Endothelial cell of umbilical vein (primary cell): ENCODE measurements around the gene SHISA6.

ENCODE experiments used
- CTCF ChIP-seq, 2 donors: IDR thresholded peaks; 1 replicate in 1 of 2; 2 replicates in 1 of 2; pipeline ENCODE4 v1.5.1; 2011; ENCODE audit warnings: low read length in 2 of 2, mild to moderate bottlenecking in 2 of 2, moderate library complexity in 2 of 2, control low read depth in 1 of 2, inconsistent platforms in 1 of 2, low read depth in 1 of 2; ENCODE audit not compliant: insufficient read depth in 1 of 2; ENCODE audit errors: extremely low read depth in 1 of 2
- EZH2 ChIP-seq: IDR thresholded peaks from 2 replicates; pipeline ENCODE4 v1.6.1; 2012; ENCODE audit warnings: borderline replicate concordance, low read depth, mild to moderate bottlenecking, moderate library complexity, low read length, inconsistent platforms; ENCODE audit not compliant: severe bottlenecking
- JUN ChIP-seq: IDR thresholded peaks from 2 replicates; pipeline ENCODE4 v1.6.1; 2011; ENCODE audit warnings: borderline replicate concordance, low read depth; ENCODE audit not compliant: insufficient read length, insufficient read depth
- POLR2A ChIP-seq: IDR thresholded peaks from 2 replicates; pipeline ENCODE4 v1.6.1; 2012; ENCODE audit warnings: low read depth, mild to moderate bottlenecking, control low read depth, low read length
- POLR2AphosphoS5 ChIP-seq: IDR thresholded peaks from 2 replicates; pipeline ENCODE4 v1.6.1; 2012; ENCODE audit warnings: low read depth, mild to moderate bottlenecking, control low read depth, low read length, moderate library complexity; ENCODE audit not compliant: insufficient read depth

GRCh38 chr17:11242411-11242810 lies 1.4 kb downstream of the SHISA6 start:
- TF ChIP-seq CTCF (IDR thresholded peaks at IDR 0.05; ENCODE audit: extremely low read depth in 1 of 2, insufficient read depth in 1 of 2, low read depth in 1 of 2, low read length in 2 of 2) (no peak), EZH2 (no peak), JUN (no peak), POLR2AphosphoS5 (no peak), POLR2A (no peak)
